IMR-90 (cell line): ENCODE data around the gene ZNF729. TPM values are rescaled to one million over a fixed set of nuclear protein-coding genes. Genes with fewer than 3 reads are reported as not detected.

Experiments
- ATAC-seq: fragments of 200-7000 bp; cut with Tn5 transposase; 2 replicates; pipeline ENCODE4 v1.9.1; 2020; ENCODE audit warnings: low read depth, mild to moderate bottlenecking, moderate library complexity
- Bru-seq: library from RNA; stranded (reverse); fragments of 400-500 nt; gene quantifications from one replicate; lab custom pipeline; 2021; lab: Mats Ljungman, UMichigan
- BruChase-seq, 2 experiments: library from RNA; stranded (reverse); fragments of 400-500 nt; gene quantifications; one replicate each; lab custom pipeline; 2021; lab: Mats Ljungman, UMichigan
- BruUV-seq: library from RNA; stranded (reverse); fragments of 400-500 nt; replicated peaks from 2 replicates; lab custom pipeline; 2021; lab: Mats Ljungman, UMichigan
- CTCF ChIA-PET: fragments of 300-600 bp; formaldehyde crosslinking; extraction: SDS; loops from one replicate; lab custom pipeline; 2021; ENCODE audit warnings: antibody characterized with exemption; lab: Yijun Ruan, JAX
- POLR2A ChIA-PET: fragments of 300-600 bp; sonication (Branson Sonifier 250); formaldehyde crosslinking; loops from one replicate; lab custom pipeline; 2022; ENCODE audit warnings: antibody characterized with exemption; ENCODE audit not compliant: unreplicated experiment; lab: Charles Lee
- DNase-seq: peaks from one replicate; pipeline ENCODE4 v3.0.0; 2013
- H2AFZ ChIP-seq: replicated peaks from 2 replicates; pipeline ENCODE3; 2013; ENCODE audit warnings: low read length, mild to moderate bottlenecking; ENCODE audit not compliant: poor library complexity
- H2AK5ac ChIP-seq: 2 replicates; pipeline ENCODE4 v1.6.1; 2013; ENCODE audit warnings: low read depth, low read length, inconsistent platforms
- H2AK9ac ChIP-seq: replicated peaks from 2 replicates; pipeline ENCODE3; 2013; ENCODE audit warnings: mild to moderate bottlenecking, low read depth, low read length, moderate library complexity; ENCODE audit not compliant: poor library complexity
- H2BK120ac ChIP-seq: 2 replicates; pipeline ENCODE4 v1.6.1; 2013; ENCODE audit warnings: low read depth, low read length, inconsistent platforms
- H2BK15ac ChIP-seq: 3 replicates; pipeline ENCODE4 v1.6.1; 2013; ENCODE audit warnings: low read depth, low read length, inconsistent platforms
- H2BK20ac ChIP-seq: 2 replicates; pipeline ENCODE4 v1.6.1; 2013; ENCODE audit warnings: low read depth, mild to moderate bottlenecking, inconsistent platforms, low read length, moderate library complexity
- H2BK5ac ChIP-seq: 2 replicates; pipeline ENCODE4 v1.6.1; 2013; ENCODE audit warnings: mild to moderate bottlenecking, low read depth, low read length, inconsistent platforms; ENCODE audit not compliant: poor library complexity, severe bottlenecking
- H3K14ac ChIP-seq: replicated peaks from 2 replicates; pipeline ENCODE4 v1.6.1; 2013; ENCODE audit warnings: low read depth, low read length, inconsistent platforms
- H3K18ac ChIP-seq: 2 replicates; pipeline ENCODE4 v1.6.1; 2013; ENCODE audit warnings: low read depth, low read length, control low read depth
- H3K23ac ChIP-seq: 2 replicates; pipeline ENCODE4 v1.6.1; 2013; ENCODE audit warnings: low read depth, low read length, inconsistent platforms
- H3K27ac ChIP-seq: 2 replicates; pipeline ENCODE4 v1.5.1; 2013; ENCODE audit warnings: mild to moderate bottlenecking, control low read depth, low read length; ENCODE audit not compliant: insufficient read depth
- H3K27me3 ChIP-seq: 2 replicates; pipeline ENCODE4 v1.6.1; 2013; ENCODE audit warnings: low read length; ENCODE audit not compliant: control insufficient read depth, insufficient read depth
- H3K36me3 ChIP-seq: 2 replicates; pipeline ENCODE4 v1.6.1; 2013; ENCODE audit warnings: low read length, mixed read lengths; ENCODE audit not compliant: control insufficient read depth, insufficient read depth
- H3K4ac ChIP-seq: 2 replicates; pipeline ENCODE4 v1.6.1; 2013; ENCODE audit warnings: low read depth, low read length, inconsistent platforms
- H3K4me1 ChIP-seq: 2 replicates; pipeline ENCODE4 v1.6.1; 2013; ENCODE audit warnings: low read length, mixed read lengths; ENCODE audit not compliant: control insufficient read depth, insufficient read depth
- H3K4me2 ChIP-seq: 2 replicates; pipeline ENCODE4 v1.6.1; 2013; ENCODE audit warnings: low read depth, mild to moderate bottlenecking, control low read depth, low read length, moderate library complexity
- H3K4me3 ChIP-seq: 2 replicates; pipeline ENCODE4 v1.5.1; 2013; ENCODE audit warnings: low read depth, mild to moderate bottlenecking, control low read depth, low read length, moderate library complexity; ENCODE audit not compliant: insufficient read depth
- H3K56ac ChIP-seq: 2 replicates; pipeline ENCODE4 v1.6.1; 2013; ENCODE audit warnings: low read length, inconsistent platforms; ENCODE audit not compliant: insufficient read depth; ENCODE audit errors: extremely low read depth
- H3K79me1 ChIP-seq, 2 experiments: 2 replicates each; pipeline ENCODE4 v1.6.1; 2013; ENCODE audit warnings: low read length in 2 of 2, inconsistent platforms in 1 of 2, low read depth in 1 of 2
- H3K9ac ChIP-seq: 2 replicates; pipeline ENCODE4 v1.6.1; 2013; ENCODE audit warnings: low read depth, low read length, control low read depth
- H3K9me1 ChIP-seq: 2 replicates; pipeline ENCODE4 v1.6.1; 2013; ENCODE audit warnings: low read length, inconsistent platforms; ENCODE audit not compliant: insufficient read depth
- H3K9me3 ChIP-seq: 2 replicates; pipeline ENCODE4 v1.6.1; 2013; ENCODE audit warnings: low read length; ENCODE audit not compliant: control insufficient read depth, insufficient read depth
- H4K20me1 ChIP-seq: 2 replicates; pipeline ENCODE4 v1.6.1; 2013; ENCODE audit warnings: low read length, inconsistent platforms; ENCODE audit not compliant: insufficient read depth
- H4K5ac ChIP-seq: 2 replicates; pipeline ENCODE4 v1.6.1; 2013; ENCODE audit warnings: mild to moderate bottlenecking, low read depth, low read length, control low read depth
- H4K8ac ChIP-seq, 2 experiments: 2 replicates each; pipeline ENCODE4 v1.6.1; 2013; ENCODE audit warnings: low read depth in 2 of 2, low read length in 2 of 2, control low read depth in 1 of 2, inconsistent platforms in 1 of 2
- H4K91ac ChIP-seq: 2 replicates; pipeline ENCODE4 v1.6.1; 2013; ENCODE audit warnings: low read depth, low read length, inconsistent platforms; ENCODE audit not compliant: insufficient read depth
- BHLHE40 ChIP-seq: fragments of 150-350 bp; IDR thresholded peaks from 2 replicates; pipeline ENCODE4 v1.6.1; 2016; ENCODE audit warnings: mild to moderate bottlenecking, low read depth, low read length
- CEBPB ChIP-seq: IDR thresholded peaks from 2 replicates; pipeline ENCODE4 v1.6.1; 2012; ENCODE audit warnings: low read depth, low read length, improper control_type of control experiment
- CHD1 ChIP-seq: IDR thresholded peaks from 2 replicates; pipeline ENCODE4 v1.6.1; 2012; ENCODE audit warnings: low read depth, low read length, improper control_type of control experiment
- FOS ChIP-seq: fragments of 150-350 bp; IDR thresholded peaks from 2 replicates; pipeline ENCODE4 v1.6.1; 2016; ENCODE audit warnings: low read depth, low read length
- MAFK ChIP-seq: IDR thresholded peaks from 2 replicates; pipeline ENCODE4 v1.6.1; 2012; ENCODE audit warnings: low read depth, low read length, improper control_type of control experiment
- MAZ ChIP-seq: IDR thresholded peaks from 2 replicates; pipeline ENCODE4 v1.6.1; 2012; ENCODE audit warnings: low read depth, mild to moderate bottlenecking, low read length, improper control_type of control experiment, moderate library complexity, borderline replicate concordance
- MXI1 ChIP-seq: IDR thresholded peaks from 2 replicates; pipeline ENCODE4 v1.6.1; 2012; ENCODE audit warnings: low read depth, mild to moderate bottlenecking, low read length, moderate library complexity, borderline replicate concordance
- NFE2L2 ChIP-seq: fragments of 150-350 bp; IDR thresholded peaks from 2 replicates; pipeline ENCODE4 v1.6.1; 2016; ENCODE audit warnings: low read depth, mild to moderate bottlenecking, low read length
- POLR2A ChIP-seq: IDR thresholded peaks from 2 replicates; pipeline ENCODE4 v1.6.1; 2012; ENCODE audit warnings: mild to moderate bottlenecking, low read depth, low read length
- RAD21 ChIP-seq: IDR thresholded peaks from 2 replicates; pipeline ENCODE4 v1.6.1; 2012; ENCODE audit warnings: low read length, improper control_type of control experiment
- RCOR1 ChIP-seq: IDR thresholded peaks from 2 replicates; pipeline ENCODE4 v1.6.1; 2012; ENCODE audit warnings: mild to moderate bottlenecking, low read length, improper control_type of control experiment; ENCODE audit not compliant: insufficient replicate concordance
- RFX5 ChIP-seq: IDR thresholded peaks from 2 replicates; pipeline ENCODE4 v1.8.0; 2012; ENCODE audit warnings: low read depth, mild to moderate bottlenecking, low read length, moderate library complexity
- SMC3 ChIP-seq: fragments of 150-350 bp; IDR thresholded peaks from 2 replicates; pipeline ENCODE4 v1.6.1; 2016; ENCODE audit warnings: low read depth, mild to moderate bottlenecking, antibody characterized with exemption, low read length, moderate library complexity
- WGBS, 2 experiments: methylation state at CpG; one replicate each; pipeline versions ENCODE4 v1.1.5 to v1.1.7; 2013; ENCODE audit warnings: missing lambda C conversion rate in 2 of 2; ENCODE audit not compliant: insufficient read length in 1 of 2; ENCODE audit errors: extremely low coverage in 2 of 2; 5-methylcytosine and 5-hydroxymethylcytosine counted together
- dilution Hi-C: fragments of 300-500 bp; cut with HindIII; formaldehyde crosslinking; loops from one replicate; pipeline ENCODE4 v1.14.3; 2018; ENCODE audit warnings: low sequenced_read_pairs; ENCODE audit not compliant: unreplicated experiment
- in situ Hi-C: fragments of 300-500 bp; cut with MboI; formaldehyde crosslinking; loops from 3 replicates; pipeline ENCODE4 v1.14.3; 2019; ENCODE audit warnings: low sequenced_read_pairs, inconsistent platforms, mixed read lengths
- intact Hi-C: fragments of 100-400 bp; cut with micrococcal nuclease; formaldehyde crosslinking; loops from 2 replicates; pipeline ENCODE4 v1.10.0; 2022
- long read RNA-seq: library from polyadenylated mRNA; unstranded; transcript quantifications from one replicate; pipeline ENCODE4 v2.0.0, GENCODE V29; 2021; ENCODE audit not compliant: unreplicated experiment
- polyA plus RNA-seq, 3 experiments: library from polyadenylated mRNA; depleted of rRNA; stranded (reverse); fragments of >200 nt; gene quantifications; 2 replicates each; pipeline ENCODE4 v1.2.3, GENCODE V29; 2012; ENCODE audit warnings: low replicate concordance in 1 of 3
- total RNA-seq: library from RNA; depleted of rRNA; stranded (reverse); fragments of >200 nt; gene quantifications from 2 replicates; pipeline ENCODE4 v1.2.3, GENCODE V29; 2012; rRNA removed
- TF ChIP-seq, protein P1 (sequence below): conservative IDR thresholded peaks from 2 replicates; pipeline ENCODE4 v1.5.1; 2012; ENCODE audit warnings: mild to moderate bottlenecking, low read depth, low read length, improper control_type of control experiment
- TF ChIP-seq, protein P2 (sequence below): fragments of 150-350 bp; IDR thresholded peaks from 2 replicates; pipeline ENCODE4 v1.6.1; 2017; ENCODE audit warnings: mild to moderate bottlenecking, antibody characterized with exemption, low read length, low read depth

Gene ZNF729
- total RNA-seq (not detected in 2 replicates), polyA plus RNA-seq (2012; rRNA removed) (not detected in 2 replicates), Bru-seq, nascent RNA (not detected), BruChase-seq, experiment 1, labeled RNA remaining after a 6-hour chase (not detected), BruChase-seq, experiment 2, labeled RNA remaining after a 2-hour chase (not detected)
- not detected in 2 replicates for polyA plus RNA-seq (2012; cell fraction: cytosol; rRNA removed)
- polyA plus RNA-seq (2012; cell fraction: nucleus; rRNA removed; ENCODE audit: low replicate concordance) = not detected in 2 replicates
- long read RNA-seq = 0 reads

DNA sequence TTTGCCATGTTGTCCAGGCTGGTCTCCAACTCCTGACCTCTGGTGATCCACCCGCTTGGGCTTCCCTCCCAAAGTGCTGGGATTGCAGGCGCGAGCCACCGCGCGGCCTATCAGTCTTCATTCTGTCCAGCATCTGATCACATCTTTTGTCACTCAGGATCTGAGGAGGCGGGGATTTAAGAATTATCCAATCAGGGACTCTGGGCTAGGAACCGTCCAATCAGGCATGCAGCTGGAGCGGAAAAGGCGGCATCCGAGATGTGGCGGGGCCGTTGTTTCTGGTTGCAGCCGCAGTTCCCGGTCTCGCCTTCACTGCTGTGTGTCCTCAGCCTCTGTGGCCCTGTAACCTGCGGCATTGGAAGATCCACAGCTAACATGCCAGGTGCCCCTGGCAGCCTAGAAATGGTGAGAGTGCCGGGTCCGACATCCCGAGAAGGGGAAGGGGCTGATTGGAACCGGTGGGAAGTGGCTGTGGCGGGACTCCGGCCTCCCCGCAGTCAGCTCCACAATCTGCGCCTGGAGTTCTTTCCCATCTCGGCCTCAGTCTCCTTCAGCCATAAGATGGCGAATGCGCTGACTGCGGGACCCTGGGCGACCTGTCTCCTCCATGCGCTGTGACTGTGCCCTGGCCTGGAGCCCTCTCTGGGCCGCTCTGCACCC, at the start of gene ZNF729:
Gene ZNF729 (plus strand): TSS at position 291 of the 660 bp plus-strand sequence. CDS start 85 bp downstream, at position 376.
- no peak for ATAC-seq
- H3K56ac ChIP-seq = no peak within 1 kb of the TSS
- no peak within 1 kb of the TSS for H2BK5ac ChIP-seq
- no peak within 1 kb of the TSS for H4K91ac ChIP-seq
- no peak within 1 kb of the TSS for H3K4ac ChIP-seq
- H3K79me1 ChIP-seq = no peaks in the 10 kb centered on the region
- in situ Hi-C loops = no loop called here
- no TSS peak for BruUV-seq
- no peak within 1 kb of the TSS for H2AK9ac ChIP-seq
- no peak within 1 kb of the TSS for H4K8ac ChIP-seq
- DNase-seq = no peak
- no peak within 1 kb of the TSS for H3K23ac ChIP-seq
- H2BK15ac ChIP-seq = no peak within 1 kb of the TSS
- peaks cover 17% of the 10 kb centered on the region for H3K9me3 ChIP-seq
- H2AK5ac ChIP-seq = no peak within 1 kb of the TSS
- H3K14ac ChIP-seq = no peak within 1 kb of the TSS
- dilution Hi-C loops = no loop called here
- H2BK20ac ChIP-seq = no peak within 1 kb of the TSS
- H3K27me3 ChIP-seq = no peaks in the 10 kb centered on the region
- no peaks in the 10 kb centered on the region for H3K36me3 ChIP-seq
- H3K27ac ChIP-seq = no peak within 1 kb of the TSS
- no peak within 1 kb of the TSS for H2BK120ac ChIP-seq
- 5% methylated on average over 9 of the region's 32 CpGs; no CpG with 5 or more reads in 1 of the 2 experiments for WGBS, 2 experiments
- no peaks in the 10 kb centered on the region for H3K9me1 ChIP-seq
- no peak within 1 kb of the TSS for H3K9ac ChIP-seq
- H3K4me3 ChIP-seq = no peak within 1 kb of the TSS
- no peak within 1 kb of the TSS for H4K5ac ChIP-seq
- no peaks in the 10 kb centered on the region for H3K4me1 ChIP-seq
- ChIA-PET POLR2A (no interaction called here), CTCF (no interaction called here)
- no peaks in the 10 kb centered on the region for H4K20me1 ChIP-seq
- intact Hi-C loops = no loop called here
- H3K4me2 ChIP-seq = no peak within 1 kb of the TSS
- H2AFZ ChIP-seq = no peak within 1 kb of the TSS
- no peak within 1 kb of the TSS for H3K18ac ChIP-seq
- TF ChIP-seq MXI1 (no peak), BHLHE40 (no peak), SMC3 (no peak), MAZ (no peak), FOS (no peak), NFE2L2 (no peak), MAFK (no peak), CHD1 (no peak), POLR2A (no peak), RFX5 (no peak), RCOR1 (no peak), RAD21 (no peak), CEBPB (no peak)
- TF ChIP-seq, protein P1, sequence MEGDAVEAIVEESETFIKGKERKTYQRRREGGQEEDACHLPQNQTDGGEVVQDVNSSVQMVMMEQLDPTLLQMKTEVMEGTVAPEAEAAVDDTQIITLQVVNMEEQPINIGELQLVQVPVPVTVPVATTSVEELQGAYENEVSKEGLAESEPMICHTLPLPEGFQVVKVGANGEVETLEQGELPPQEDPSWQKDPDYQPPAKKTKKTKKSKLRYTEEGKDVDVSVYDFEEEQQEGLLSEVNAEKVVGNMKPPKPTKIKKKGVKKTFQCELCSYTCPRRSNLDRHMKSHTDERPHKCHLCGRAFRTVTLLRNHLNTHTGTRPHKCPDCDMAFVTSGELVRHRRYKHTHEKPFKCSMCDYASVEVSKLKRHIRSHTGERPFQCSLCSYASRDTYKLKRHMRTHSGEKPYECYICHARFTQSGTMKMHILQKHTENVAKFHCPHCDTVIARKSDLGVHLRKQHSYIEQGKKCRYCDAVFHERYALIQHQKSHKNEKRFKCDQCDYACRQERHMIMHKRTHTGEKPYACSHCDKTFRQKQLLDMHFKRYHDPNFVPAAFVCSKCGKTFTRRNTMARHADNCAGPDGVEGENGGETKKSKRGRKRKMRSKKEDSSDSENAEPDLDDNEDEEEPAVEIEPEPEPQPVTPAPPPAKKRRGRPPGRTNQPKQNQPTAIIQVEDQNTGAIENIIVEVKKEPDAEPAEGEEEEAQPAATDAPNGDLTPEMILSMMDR = no peak
- TF ChIP-seq, protein P2, sequence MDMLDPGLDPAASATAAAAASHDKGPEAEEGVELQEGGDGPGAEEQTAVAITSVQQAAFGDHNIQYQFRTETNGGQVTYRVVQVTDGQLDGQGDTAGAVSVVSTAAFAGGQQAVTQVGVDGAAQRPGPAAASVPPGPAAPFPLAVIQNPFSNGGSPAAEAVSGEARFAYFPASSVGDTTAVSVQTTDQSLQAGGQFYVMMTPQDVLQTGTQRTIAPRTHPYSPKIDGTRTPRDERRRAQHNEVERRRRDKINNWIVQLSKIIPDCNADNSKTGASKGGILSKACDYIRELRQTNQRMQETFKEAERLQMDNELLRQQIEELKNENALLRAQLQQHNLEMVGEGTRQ = no peak
